ENCODE results near the gene MMS19.

The MMS19 gene, protein sequence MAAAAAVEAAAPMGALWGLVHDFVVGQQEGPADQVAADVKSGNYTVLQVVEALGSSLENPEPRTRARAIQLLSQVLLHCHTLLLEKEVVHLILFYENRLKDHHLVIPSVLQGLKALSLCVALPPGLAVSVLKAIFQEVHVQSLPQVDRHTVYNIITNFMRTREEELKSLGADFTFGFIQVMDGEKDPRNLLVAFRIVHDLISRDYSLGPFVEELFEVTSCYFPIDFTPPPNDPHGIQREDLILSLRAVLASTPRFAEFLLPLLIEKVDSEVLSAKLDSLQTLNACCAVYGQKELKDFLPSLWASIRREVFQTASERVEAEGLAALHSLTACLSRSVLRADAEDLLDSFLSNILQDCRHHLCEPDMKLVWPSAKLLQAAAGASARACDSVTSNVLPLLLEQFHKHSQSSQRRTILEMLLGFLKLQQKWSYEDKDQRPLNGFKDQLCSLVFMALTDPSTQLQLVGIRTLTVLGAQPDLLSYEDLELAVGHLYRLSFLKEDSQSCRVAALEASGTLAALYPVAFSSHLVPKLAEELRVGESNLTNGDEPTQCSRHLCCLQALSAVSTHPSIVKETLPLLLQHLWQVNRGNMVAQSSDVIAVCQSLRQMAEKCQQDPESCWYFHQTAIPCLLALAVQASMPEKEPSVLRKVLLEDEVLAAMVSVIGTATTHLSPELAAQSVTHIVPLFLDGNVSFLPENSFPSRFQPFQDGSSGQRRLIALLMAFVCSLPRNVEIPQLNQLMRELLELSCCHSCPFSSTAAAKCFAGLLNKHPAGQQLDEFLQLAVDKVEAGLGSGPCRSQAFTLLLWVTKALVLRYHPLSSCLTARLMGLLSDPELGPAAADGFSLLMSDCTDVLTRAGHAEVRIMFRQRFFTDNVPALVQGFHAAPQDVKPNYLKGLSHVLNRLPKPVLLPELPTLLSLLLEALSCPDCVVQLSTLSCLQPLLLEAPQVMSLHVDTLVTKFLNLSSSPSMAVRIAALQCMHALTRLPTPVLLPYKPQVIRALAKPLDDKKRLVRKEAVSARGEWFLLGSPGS

DNA sequence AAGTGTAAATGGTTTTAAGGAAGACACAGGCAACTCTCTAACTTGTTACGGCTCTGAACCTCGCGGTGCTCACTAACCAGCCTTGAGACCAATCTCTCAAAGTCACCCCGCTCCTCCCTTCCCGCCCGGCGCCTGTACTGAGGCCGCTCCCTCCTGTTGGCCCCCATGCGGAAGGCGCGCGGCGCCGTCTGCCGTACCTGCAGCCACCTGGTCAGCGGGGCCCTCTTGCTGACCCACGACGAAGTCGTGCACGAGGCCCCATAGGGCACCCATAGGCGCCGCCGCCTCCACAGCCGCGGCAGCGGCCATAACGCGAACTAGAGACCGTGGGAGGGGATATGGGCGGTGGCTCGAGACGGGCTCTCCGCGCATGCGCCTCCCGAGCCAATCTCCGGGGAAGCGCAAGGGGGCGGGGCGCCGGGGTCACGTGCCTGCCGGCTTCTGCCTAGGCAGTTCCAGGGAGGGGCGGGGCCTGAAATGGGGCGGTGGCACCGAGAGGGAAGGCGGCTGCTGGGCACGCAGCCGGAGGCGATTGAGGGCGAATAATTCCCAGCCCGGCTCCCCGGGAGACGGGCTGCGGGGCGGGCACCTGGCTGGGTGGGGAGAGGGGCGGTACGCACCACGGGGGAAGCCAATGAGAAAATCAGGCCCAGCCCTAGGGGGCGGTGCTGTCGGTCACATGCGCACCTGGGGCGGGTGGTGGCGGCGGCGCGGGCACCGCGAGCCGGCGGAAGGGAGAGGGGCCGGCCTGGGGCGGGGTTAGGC, at the start of gene MMS19:
Gene MMS19 (minus strand): TSS at position 347 of the 765 bp plus-strand sequence. CDS start 38 bp downstream, at position 309.
- peak; percentile 97 for DNase-seq (ENCODE audit: low spot score)

DNA sequence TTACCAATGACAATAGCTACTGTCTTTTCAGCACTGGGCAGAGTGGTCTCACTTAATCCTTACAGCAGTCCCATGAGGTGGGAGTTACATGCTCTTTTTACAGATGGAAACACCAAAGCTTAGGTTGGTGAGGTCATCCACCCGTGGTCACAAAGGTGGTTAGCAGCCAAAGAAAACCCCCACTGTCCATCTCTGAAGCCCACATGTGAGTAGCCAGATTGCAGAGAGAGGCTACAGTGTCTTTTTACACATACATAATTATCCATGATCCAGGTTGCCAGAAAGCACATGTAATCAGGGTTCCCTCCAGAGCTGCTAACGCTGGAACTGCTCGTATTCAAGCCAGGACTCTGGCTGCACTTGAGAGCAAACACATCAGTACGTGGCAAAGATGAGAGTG, 49.7 kb upstream of the MMS19 start:
- no peak for DNase-seq (ENCODE audit: low spot score)

DNA sequence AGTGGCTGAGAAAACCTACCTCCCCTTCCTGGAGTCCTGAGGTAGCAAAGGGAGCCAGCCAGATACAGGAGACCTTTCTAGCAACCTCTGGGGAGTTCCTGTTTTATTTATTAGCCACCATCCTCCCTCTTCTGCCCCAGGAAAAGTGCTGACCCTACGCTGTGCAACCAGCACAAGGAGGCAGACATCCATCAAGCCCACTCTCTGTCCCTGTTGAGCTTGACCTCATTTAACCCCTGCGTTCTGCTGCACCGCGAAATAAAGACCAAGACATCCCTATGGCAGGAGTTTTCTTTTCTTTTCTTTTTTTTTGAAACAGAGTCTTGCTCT, 49.0 kb upstream of the MMS19 start:
- DNase-seq (ENCODE audit: low spot score), result no peak

DNA sequence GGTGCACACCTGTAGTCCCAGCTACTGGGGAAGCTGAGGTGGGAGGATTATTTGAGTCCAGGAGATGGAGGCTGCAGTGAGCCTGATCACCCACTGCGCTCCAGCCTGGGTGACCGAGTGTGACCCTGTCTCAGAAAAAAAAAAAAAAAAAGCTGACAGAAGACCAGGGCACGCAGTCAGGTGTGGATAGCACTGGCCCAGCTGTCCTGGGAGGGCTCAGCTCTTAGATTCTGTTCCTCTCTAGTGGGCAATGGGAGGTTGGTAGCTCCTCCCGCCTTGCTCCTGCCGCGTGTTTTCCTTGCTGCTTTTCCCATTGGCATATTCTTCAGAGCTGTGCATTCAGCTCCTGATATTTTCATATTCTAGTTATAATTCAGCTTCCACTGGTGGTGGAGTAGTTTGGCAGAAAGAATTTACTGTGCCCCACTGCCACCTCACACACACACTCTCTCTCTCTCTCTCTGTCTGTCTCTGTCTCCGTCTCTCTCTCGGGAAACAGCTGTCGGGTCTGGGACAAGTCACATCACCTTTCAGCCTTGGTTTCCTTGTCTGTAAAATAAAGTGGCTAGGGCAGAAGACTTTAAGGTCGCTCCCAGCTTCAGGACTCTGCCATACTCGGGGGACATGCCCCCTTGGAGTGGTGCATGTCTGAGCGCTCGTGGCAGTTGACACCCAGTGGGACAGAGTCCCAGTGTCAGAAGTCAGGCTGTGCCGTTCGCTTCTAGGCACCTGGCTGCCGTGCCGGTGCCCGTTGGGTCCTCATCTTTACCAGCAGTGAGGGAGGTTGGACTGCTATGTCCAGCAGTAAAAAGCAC, 48.4 kb upstream of the MMS19 start:
- DNase-seq (ENCODE audit: low spot score), result no peak

DNA sequence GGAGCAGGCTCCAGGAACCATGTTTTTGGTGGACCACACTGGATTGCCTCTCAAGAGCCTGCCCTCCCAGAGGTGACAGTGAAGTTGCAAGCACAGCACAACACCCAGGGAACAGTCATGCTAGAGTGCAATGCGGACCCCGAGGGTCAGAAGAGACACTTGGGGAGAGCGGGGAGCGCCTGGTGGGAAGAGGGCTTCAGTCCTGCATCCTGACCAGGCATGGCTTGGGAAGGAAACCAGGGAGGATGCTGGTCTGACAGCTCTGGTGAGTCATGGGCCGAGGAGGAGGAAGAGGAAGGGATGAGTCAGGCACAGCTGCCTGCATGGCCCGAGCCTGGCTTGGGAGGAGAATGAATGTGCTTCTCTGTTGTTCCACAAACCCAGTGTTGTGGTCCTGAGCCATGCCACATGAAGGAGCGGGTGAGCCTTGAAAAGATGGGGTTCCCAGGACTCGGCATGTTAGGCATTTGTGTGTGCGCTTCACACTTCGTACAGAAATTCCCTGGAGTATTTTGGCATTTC, 44.9 kb upstream of the MMS19 start:
- DNase-seq (ENCODE audit: low spot score), result no peak

DNA sequence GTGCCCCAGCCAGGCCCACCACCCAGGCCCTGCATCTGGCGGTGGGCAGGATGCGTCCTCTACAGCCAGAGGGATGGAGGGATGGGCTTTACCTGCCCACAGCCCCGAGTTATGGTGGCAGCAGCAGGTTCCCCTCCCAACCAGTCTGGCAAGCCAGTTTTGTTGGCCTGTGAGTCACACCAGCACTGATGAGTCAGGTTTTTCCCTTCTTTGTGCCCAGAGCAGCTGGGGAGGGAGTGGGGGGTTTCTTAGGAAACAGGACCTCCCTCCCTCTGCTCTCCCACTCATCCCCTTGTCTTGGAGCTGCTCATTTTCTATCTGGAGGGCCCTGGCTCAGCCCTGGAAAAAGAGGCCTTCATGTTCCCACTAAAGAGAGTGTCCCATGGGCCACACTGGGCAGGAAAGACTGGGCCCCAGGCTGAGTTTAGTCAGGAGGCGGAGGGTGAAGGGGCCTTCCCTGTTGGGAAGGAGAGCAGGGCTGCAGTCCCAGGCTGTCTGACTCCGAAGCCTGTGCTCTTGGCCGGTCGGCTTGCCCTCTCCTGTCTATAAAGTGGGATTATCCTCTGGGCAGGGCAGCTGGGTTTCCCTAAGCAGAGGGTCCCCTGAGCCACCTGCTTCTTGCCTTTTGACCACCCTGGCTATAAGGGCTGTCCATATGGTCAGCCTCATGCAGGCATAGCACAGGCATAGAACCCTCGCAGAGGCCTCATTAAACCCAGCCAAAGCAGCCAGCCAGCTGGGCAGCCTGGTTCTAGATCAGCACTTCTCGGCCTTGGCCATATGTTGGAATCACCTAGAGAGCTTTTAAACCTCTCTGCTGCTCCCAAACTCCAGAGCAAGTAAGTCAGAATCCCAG, 44.2 kb upstream of the MMS19 start:
- no peak for DNase-seq (ENCODE audit: low spot score)

DNA sequence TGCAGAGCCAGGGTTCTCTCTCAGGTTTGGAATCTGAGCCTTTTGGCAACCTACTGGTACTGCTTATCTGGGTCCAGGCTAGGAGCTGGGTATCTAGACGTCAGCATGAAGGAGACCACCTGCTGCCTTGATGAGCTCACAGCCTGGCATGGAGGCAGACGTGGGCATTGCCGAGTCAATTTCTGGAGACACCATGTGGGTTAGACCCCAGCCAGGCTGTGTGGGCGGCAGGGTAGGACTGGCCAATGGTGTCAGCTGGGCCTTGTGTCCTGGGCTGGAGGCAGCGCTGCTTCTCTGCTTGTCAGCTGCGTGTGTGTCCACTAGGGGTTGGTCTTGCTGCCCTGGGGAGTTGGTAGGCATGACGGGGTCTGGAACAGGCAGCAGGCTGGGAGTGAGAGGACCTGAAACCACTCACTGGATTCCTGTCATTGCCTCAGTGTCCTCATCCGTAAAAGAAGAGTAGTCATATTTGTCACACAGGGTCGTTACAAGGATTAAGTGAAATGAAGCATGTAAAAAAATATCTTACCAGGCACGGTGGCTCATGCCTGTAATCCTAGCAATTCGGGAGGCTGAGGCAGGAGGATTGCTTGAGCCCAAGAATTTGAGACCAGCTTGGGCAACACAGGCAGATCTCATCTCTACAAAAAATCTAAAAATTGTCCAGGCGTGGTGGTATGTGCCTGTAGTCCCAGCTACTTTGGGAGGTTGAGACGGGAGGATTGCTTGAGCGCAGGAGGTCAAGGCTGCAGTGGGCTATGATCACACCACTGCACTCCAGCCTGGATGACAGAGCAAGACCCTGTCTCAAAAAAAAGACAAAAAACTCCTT, 42.7 kb upstream of the MMS19 start:
- DNase-seq (ENCODE audit: low spot score), result no peak

DNA sequence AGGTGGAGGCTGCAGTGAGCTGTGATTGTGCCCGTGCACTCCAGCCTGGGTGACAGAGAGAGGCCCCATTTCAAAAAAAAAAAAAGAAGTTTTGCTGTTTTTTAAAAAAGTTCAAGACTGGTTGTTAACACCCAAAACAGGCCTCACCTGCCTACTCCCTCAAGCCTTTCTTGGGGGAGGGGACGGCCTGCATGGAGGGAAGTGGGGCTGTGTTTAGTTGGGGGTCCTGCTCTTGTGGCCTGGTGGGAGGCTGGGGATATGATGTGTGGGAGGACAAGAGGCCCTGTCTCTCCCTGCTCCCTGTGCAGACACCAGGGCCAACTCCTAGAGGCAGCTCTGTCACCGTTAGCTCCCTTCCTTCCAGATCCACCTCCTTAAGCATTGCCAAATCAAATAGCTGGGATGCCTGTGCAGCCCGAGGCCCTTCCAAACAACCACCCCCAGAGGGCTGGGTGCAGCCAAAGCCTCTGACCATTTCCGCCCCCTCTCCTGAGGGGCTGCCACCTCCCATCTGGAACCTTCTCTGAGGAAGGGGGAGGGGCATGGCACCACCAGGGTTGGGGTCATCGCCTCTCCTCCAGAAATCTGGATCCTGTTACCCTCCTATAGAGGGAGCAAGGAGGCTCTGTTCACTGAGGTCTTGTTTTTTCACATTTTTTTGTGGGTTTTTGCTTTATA, 41.4 kb upstream of the MMS19 start:
- no peak for DNase-seq (ENCODE audit: low spot score)

DNA sequence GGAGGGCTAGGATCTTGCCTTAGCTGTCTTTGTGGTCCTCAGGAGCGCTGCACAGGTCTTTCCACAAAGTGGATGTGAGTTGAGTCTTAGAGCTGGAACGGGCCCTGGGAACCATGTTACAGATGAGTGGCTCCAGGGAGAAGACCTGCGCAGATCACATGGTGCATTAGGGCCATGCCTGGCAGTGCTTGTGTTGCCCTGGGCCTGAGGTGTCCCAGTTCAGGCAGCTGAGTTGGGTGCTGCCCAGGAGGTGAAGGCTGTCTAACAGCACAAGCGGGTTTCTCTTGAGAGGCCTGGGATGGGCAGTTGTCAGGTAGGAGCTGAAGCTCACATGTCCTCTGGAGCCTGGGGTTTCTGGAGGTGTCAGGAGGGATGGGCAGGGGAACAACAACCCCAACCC, 40.6 kb upstream of the MMS19 start:
- DNase-seq (ENCODE audit: low spot score), result no peak

DNA sequence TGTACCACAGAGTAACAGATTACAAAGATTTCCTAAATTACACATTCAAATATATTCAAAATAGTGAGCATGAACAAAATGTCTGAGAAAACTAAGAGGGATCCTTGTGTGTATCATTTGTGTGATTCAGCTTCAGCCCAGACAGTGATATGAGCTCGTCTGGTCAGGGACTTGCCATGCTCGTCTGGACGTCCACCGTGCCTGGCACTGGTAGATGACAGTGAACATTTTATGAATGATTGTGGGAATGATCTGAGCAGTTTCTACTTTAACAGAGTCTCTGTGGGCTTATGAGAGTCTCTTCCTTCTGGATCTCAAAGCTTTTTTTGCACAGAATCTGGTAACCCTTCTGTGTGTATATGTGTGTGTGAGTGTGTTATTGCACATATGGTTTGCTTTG, 40.2 kb upstream of the MMS19 start:
- no peak for DNase-seq (ENCODE audit: low spot score)

DNA sequence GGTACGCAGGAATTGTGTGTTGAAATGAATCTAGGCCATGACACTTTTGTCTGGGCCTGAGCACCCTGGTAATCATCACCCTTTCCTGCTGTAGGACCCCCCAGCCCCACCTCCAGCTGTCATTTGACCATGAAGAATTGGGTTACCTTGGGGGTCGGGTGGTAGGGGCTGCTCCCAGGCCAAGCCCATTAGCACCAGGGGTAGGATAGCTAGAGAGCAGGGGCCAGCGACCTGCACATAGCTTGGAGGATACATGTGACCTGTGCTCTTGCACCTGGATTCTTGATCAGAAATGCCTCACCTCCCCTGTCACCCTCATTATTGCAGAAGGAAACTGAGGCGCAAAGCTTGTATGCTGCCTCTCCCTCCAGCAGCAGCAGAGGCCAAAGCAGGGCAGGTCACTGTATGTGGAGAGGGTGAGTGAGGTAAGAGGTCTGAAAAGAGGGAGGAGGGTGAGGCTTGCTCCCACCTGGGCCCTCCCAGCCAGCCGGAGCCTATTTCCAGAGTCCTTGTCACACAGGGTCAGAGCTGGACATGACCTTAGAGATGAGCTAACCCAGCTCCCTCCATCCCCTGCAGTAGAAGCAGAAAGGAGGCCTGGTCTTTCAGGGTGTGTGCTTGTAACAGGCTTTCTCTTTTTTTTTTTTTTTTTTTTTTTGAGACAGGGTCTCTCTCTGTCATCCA, 39.1 kb upstream of the MMS19 start:
- no peak for DNase-seq (ENCODE audit: low spot score)

DNA sequence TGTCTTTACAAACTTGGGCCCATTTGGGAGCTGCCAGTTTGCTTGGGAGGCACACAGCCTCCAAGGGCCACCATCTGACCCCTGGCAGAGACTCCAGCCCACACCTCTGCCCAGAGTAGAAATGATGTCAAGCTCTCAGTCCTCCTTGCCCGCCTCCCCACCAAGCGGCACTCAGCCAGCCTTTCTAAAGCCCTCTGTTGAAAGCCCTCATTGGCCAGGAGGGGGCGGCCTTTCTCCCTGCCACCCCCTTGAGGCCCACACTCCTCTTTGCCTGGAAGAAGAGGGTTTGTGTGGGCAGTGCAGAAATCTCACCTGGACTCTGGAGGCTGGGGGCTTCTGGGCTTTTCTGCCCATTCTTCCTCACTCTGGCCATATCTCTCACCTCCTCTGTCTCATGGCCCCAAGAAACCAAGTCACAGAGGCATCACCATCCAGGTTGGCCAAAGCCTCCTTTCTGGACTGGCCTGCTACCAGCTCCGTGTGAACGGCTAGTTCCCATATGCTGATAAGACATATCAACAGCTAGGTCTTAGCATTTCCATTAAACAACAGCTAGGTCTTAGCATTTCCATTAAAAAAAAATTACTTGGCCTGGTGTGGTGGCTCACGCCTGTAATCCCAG, 36.6 kb upstream of the MMS19 start:
- peak; percentile 58 for DNase-seq (ENCODE audit: low spot score)

DNA sequence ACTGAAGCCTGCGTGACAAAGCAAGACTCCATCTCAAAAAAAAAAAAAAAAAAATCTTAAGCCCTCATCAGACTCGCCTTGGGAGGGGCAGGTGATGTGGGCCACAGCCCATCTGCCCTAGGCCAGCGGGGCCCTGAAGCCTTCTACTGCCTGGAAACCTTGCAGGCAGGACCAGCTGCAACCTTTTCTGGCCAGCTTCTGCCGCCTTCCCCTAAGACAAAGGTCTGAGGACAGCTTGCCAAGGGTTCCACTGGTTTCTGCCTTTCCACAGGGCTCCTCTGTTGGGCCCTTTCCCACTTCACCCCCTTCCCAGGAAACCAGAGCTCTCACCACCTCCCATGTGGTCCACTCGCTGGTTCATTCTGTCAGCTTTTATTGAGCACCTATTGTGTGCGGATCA, 35.7 kb upstream of the MMS19 start:
- no peak for DNase-seq (ENCODE audit: low spot score)

DNA sequence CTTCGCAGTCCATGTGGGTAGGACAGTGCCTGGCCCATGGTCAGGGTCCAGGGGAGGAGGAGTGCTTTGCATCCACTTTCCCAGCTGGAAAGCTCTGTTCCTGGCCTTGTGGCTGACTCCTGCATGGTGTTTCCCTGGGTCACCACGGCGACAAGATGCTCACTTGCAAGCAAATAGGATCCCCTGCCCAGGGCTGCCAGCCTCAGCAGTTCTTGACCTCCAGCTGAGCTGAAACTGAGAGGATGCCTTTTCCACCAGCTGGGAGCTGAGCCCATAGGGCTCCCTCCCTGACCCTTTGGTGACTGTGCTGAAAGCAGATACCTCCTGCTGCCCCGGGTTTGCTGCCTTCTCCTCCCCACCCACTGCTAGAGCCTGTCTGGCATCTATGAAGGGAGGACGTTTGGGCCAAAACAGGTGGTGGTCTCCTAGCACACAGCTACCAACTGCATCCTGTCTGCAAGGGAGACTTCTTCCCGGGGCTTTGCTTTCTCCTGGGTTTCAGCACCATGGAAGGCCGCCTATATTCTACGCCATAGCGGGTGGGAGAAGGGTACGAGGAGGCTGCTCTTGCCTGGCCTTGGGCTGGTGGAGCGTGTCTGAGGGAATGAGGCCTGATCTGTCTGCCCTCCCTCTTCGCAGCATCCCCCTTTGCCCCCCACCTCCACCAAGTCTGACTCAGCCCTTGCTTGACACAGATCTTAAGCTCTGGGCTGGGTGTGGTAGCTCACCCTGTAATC, 34.9 kb upstream of the MMS19 start:
- DNase-seq (ENCODE audit: low spot score), result no peak

DNA sequence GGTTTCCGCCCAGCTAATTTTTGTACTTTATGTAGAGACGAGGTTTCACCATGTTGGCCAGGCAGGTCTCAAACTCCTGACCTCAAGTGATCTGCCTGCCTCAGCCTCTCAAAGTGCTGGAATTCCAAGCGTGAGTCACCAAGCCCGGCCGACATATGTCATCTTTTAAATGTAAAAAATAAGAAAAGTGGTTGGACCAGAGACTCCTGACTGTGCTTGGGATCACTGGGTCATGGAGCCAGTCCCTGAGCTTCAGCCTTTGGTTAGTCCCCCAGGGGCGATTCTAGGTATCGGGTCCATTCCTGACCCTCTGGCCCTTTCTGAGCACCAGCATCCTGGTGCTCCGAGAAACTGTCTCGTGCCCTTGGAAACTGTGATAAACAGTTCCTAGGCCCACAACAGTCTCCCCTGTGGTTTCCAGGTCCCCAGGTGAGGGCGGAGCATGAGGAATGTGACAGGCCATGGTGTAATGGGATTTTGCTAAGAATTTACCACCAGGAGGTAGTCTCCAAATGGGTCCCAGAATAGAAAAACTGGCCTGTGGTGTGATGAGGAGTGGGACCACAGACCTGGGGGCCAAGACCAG, 33.3 kb upstream of the MMS19 start:
- no peak for DNase-seq (ENCODE audit: low spot score)

DNA sequence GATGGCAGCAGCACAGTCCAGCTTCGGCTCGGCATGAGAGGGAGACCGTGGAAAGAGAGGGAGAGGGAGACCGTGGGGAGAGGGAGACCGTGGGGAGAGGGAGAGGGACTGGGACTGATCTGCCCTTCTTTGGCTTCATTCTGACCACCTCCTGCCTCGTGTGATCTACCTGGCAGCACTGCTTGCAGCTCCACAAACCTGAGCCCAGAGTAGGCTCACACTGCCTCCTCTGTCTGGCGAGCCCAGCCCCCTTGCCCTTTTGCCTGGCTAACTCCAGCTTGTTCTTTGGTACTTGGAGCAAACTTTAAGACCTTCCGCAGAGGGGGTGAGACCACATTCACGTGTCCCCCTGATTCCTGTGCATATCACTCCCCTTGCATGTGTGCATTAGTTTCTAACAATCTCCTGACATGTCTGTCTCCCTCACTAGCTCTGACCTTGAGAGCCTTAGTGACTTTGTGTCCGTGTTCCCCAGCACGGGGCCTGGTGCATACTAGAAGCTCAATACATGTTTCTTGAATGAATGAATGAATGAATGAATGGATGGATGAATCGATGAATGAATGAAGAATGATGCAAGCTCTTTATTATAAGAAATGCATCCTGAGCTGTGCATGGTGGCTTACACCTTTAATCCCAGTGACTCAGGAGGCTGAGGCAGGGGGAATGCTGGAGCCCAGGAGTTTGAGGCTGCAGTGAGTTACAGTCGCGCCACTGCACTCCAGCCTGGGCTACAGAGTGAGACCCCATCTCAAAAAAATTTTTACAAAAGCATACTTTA, 31.7 kb upstream of the MMS19 start:
- DNase-seq (ENCODE audit: low spot score), result no peak

Measured in NAMALWA (cell line).